GM18951 (cell line): ENCODE measurements around the gene SLC9A9.
"Not testable (repeated sequence)": the region's sequence is repeated elsewhere in the genome, so short reads cannot be mapped to it uniquely, and the experiment has no call there.

Experiments used
- POLR2A ChIP-seq: IDR thresholded peaks from 4 replicates; pipeline ENCODE4 v1.6.1; 2011; ENCODE audit warnings: mild to moderate bottlenecking; ENCODE audit not compliant: insufficient read length, insufficient read depth; ENCODE audit errors: extremely low read depth
- in situ Hi-C: fragments of 300-500 bp; cut with MboI; formaldehyde crosslinking; loops from one replicate; pipeline ENCODE4 v1.12.0; 2022; ENCODE audit warnings: low sequenced_read_pairs, mixed read lengths, inconsistent platforms; ENCODE audit not compliant: unreplicated experiment

Gene SLC9A9

DNA sequence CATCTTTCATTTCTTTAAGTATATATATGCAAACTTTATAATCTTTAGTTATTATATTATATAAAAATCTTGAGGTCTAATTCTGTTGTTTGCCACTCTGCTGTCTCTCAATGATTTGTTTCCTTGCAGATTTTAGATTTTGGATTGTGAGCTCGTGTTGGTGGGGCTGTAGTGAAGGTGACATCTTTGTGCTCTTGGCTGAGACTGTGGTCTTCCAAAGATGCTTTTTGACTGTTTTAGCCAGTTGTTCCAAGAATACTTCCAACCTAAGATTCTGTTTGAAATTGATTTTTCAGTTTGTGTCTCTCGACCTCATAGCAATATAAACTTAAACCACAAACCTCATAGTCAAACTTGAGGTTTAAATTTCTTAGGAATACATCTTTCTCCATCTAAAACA is 326.5 kb downstream of the SLC9A9 start:
- in situ Hi-C loops, result no loop called here
- TF ChIP-seq POLR2A, result no peak

DNA sequence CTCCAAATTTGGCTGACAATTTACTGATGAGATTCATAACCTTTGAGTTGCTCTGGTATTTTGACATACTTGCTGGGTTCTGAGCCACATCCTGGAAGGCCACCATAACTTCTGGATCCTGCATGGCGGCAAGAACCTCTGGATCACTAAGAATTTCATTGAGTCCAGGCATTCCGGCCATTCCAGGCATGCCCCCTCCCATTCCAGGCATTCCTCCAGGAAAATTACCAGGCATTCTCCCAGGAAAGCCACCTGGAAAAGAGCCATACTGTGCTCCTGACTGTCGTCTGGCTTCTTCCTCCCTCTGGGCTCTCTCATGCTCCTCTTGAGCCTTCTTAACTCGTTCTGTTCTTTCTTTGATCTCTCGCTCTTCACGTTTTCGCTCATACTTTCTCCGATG is 331.1 kb downstream of the SLC9A9 start:
- in situ Hi-C loops, result not testable (repeated sequence)

DNA sequence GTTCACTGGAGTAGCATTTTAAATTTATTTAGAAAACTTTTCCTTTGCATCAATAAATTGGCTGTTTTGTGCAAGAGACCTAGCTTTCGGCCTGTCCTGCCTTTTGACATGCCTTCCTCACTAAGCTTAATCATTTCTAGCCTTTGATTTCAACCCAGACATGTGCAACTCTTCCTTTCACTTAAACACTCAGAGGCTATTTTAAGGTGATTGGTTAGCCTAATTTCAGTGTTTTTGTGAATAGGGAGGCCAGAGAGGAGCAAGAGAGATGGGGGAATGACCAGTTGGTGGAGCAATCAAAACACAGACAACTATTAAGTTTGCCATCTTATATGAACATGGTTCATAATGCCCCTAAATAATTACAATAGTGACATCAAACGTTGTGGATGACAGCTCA is 333.4 kb downstream of the SLC9A9 start:
- in situ Hi-C loops, result no loop called here
- no peak for TF ChIP-seq POLR2A

DNA sequence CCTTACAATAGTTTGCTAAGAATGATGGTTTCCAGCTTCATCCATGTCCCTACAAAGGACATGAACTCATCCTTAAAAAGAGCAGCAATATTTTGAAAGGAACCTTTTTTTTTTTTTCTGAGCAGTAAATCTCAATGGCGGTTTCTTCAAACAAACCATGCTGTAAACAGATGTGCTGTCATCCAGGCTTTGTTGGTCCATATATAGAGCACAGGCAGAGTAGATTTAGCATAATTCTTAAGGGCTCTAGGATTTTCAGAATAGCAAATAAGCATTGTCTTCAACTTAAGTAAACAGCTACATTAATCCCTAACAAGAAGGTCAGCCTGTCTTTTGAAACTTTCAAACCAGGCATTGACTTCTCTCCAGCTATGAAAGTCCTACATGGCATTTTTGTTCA is 334.2 kb downstream of the SLC9A9 start:
- TF ChIP-seq POLR2A, result no peak

DNA sequence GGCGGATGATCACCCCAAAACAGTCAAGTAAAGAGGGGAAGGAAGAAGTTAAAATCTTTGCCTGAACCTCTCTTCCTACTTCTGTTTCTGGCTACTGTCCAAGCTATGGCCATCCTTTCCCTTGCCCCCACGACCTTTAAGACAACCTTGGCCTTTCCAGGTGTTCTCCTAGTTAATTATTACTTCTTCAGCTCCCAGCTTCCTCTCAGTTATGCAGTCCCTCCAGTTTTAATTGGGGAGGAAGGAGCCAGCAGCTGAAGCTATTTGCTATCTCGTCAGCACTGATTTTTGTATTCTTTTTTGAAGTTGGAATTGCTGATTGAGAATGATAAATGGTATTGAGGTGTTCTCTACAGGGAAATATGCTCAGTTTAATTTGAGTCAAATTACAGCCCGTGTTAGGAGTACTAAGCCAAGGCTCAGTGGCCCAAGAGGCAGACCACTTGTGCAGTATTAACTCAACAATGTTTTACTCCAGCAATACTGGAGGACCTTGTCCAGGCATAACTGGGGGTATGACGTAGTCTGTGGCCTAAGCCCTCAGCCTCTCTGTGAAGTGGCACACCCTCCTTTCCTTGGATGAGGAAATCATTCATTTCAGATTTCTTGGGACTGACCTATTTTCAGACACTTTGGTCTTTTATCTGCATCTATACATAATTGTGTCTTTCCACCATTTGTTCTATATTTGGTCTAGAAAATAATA is 336.9 kb downstream of the SLC9A9 start:
- TF ChIP-seq POLR2A, result no peak
- in situ Hi-C loops, result no loop called here

More for the DNA sequence above, 334.2 kb downstream of the SLC9A9 start:
- in situ Hi-C loops, result no loop called here

DNA sequence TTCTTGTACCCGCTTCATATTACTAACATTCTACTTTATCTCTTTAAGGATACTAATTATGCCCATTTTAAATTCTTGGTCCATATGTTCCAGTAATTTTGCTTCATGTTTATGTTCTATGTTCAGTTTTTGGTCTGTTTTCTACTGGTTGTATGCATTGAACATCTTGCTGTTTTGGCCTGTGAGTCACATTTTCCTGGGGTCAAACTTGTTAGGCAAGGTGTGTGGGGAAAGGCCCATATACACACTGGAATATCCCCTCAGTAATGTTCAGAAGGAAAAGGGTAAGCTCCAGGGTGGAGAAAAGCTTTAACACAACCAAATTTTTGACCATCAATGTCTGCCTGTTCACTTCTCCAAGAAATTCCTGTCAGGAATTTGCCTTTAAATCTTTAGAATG is 337.7 kb downstream of the SLC9A9 start:
- TF ChIP-seq POLR2A, result no peak
- in situ Hi-C loops, result no loop called here

DNA sequence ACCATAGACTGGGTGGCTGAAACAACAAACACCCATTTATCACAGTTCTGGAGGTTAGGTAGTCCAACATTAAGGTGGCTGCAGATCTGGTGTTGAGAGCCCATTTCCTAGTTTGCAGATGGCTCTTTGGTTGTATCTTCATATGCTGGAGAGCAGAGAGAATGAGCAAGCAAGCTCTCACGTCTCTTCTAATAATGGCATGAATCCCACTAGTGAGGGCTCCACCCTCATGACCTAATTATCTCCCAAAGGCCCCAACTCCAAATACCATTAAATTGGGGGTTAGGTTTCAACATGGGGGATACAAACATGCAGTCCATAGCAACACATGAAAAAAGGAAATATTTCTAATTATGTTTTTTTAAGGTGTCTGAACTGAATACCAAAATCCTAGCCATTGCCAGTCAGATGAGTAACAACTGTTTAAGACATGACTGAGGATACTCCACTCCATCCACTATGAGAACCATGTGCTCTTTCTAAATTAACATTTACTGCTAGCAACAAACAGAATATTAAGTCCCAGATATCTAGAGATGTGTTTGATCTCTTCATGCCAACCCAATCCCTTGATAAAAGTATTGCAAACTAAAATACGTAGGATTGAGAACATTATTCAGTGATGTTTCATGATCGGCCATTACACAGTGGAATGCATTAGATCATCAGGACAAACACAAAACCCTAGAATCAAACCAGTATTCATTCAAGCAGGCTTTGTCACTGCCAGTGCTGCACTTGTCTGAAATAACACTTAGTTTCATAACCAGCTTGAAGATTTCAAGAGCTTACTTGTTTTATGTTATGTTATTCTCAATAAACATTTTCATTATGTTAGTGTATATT is 340.3 kb downstream of the SLC9A9 start:
- in situ Hi-C loops, result no loop called here
- no peak for TF ChIP-seq POLR2A

DNA sequence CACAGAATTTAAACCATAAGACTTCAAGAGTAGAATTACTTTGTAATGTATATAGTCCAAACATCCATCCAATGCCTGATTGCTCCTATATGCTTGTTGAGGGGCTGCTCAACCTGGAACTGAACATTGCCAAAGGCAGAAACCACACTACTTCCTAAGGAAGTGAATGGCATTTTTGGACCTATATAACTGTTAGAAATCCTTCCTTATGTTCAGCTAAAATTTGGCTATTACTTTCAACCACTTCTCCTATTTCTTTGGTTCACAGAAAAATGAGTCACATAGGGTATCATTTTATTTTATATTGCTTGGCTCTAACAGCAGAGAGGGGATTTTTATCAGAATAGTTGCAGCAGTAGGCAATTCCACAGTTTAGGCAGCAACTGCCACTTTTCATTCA is 342.1 kb downstream of the SLC9A9 start:
- in situ Hi-C loops, result no loop called here
- TF ChIP-seq POLR2A, result no peak

DNA sequence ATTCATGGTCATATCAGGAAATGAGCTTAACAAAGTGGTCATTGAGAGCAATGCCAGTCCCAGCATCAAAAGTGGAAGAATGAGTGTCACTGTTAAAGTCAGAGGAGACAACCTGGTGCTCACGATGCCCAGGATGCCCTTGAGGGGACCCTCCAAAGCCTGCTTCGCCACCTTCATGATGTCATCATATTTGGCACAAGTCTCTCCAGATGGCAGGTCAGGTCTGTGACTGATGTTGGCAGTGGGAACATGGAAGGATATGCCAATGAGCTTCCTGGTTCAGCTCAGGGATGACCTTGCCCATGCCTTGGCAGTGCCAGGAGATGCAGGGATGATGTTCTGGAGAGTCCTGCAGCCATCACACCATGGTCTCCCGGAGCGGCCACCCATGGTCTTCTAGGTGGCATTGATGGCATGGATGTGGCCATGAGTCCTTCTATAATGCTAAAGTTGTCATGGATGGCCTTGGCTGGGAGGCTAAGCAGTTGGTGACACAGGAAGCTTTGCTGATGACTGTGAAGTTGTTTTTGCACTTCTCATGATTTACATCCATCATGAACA is 344.9 kb downstream of the SLC9A9 start:
- in situ Hi-C loops, result no loop called here
- TF ChIP-seq POLR2A, result no peak

DNA sequence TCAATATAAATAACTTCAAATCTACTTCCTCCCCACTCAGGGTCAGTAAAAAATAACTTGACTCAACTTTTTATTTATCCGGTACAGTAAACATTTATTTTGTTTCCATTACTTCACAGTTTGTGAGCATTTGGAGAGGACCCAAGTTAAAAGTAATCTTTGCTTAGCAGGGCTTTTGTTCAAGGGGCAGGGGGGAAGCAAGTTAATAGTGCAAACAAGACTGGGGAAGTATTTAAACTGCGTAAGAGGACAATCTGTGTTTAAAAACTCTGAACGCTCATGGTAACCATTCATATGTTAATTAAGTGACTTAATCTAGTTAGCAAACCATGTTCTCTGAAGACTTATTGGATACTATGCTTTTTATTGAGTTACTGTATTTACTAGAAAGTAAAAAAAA is 346.2 kb downstream of the SLC9A9 start:
- in situ Hi-C loops, result no loop called here
- no peak for TF ChIP-seq POLR2A

DNA sequence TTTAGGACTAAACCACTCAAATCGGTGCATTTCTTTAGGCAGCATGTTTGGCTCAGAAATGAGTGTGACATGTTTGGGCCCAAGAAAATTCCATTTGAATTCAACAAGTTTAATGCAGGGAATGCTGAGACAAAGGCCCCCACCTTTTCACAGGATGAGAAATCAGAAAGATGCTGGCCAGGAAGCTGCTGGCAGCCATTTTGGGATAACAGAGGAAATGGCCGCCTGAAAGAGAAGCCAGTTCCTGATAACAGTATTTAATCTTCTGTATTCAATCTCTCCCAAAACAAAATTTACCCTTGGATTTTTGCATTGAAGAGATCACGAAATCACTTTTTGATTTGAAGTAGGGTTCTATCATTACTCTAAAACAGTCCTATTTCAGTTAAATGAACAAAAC is 350.9 kb downstream of the SLC9A9 start:
- in situ Hi-C loops, result no loop called here
- TF ChIP-seq POLR2A, result no peak

DNA sequence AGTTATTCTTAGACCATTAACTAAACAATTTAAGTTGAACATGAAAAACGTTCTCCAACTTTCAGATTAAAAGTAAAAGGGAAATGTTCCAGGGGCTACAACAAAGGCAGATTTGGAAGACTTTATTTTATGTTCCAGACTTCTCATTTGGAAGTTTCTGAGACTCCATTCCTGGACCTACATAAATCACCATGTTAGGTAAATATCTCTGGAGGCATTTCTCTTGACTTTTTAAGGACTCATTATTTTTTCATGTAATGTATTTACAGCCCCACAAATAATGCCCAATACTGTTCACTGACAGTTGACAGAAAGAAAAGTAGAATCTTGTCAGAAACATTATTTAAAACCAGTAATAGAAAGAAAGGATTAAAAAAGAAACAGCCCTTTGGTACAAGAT is 352.1 kb downstream of the SLC9A9 start:
- no peak for TF ChIP-seq POLR2A
- in situ Hi-C loops, result no loop called here

DNA sequence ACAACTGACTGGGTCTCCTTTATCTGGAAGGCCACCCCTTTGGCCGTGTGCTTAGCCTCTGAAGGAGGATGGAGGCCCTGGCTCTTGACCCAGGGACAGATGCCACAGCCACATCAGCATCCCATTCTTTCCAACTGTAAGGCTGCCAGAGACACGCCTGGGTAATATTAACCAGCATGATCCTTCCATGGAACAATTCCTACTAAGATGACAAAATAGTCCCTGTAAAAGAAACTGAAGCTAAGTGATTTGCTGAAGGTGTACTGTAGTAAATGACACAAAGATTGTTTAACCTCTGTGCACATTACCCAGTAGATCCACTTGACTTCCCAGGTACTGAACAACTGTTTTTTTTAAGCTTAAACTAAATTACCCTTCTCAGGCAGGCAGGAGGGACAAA is 352.7 kb downstream of the SLC9A9 start:
- no peak for TF ChIP-seq POLR2A
- in situ Hi-C loops, result no loop called here

DNA sequence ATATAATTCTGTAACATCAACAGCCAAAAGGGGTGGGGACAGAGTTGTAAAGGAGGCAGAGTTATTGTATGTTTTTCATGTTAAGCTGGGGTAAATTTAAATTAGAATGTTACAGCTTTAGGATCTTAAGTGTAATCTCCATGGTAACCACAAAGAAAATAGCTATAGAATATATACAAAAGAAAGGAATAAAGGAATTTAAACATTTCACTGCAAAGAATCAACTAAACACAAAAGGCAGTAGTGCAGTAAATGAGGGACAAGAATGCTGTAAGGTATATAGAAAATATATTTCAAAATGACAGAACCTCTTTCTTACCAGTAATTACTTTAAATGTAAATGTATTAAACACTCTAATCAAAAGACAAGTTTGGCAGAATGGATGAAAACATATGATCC is 361.7 kb downstream of the SLC9A9 start:
- in situ Hi-C loops, result no loop called here
- no peak for TF ChIP-seq POLR2A
